LNCAP (cell line): ENCODE results near the gene CLIC3.
A peak's percentile ranks its signal among the peaks of the same experiment; 100 is the strongest.

Source experiments
- CTCF ChIP-seq: fragments of 450-650 bp; IDR thresholded peaks from 2 replicates; pipeline ENCODE4 v1.5.1; 2017; ENCODE audit warnings: mild to moderate bottlenecking

CLIC3 gene

GRCh38 chr9:137007816-137008270 lies 11.5 kb upstream of the CLIC3 start:
- no peak for TF ChIP-seq CTCF

- TF ChIP-seq CTCF: no peak
These were observed 10.9 kb upstream of the CLIC3 start for GRCh38 chr9:137007108-137007815.

GRCh38 chr9:137006116-137007003 lies 10.0 kb upstream of the CLIC3 start:
- TF ChIP-seq CTCF: no peak

GRCh38 chr9:137004285-137004684 lies 7.9 kb upstream of the CLIC3 start:
- peak; percentile 56 for TF ChIP-seq CTCF

- TF ChIP-seq CTCF: no peak
These were observed 6.3 kb upstream of the CLIC3 start for GRCh38 chr9:137002646-137003041.

- no peak for TF ChIP-seq CTCF
These were observed 5.7 kb upstream of the CLIC3 start for GRCh38 chr9:137001857-137002645.

GRCh38 chr9:137000177-137000930 lies 4.0 kb upstream of the CLIC3 start:
- no peak for TF ChIP-seq CTCF
